ENCODE measurements around the gene LHFPL3. TPM values are rescaled to one million over a fixed set of nuclear protein-coding genes. Genes with fewer than 3 reads are reported as not detected.

Gene LHFPL3
- total RNA-seq, 1 donor from 2014 or later, result not detected

DNA sequence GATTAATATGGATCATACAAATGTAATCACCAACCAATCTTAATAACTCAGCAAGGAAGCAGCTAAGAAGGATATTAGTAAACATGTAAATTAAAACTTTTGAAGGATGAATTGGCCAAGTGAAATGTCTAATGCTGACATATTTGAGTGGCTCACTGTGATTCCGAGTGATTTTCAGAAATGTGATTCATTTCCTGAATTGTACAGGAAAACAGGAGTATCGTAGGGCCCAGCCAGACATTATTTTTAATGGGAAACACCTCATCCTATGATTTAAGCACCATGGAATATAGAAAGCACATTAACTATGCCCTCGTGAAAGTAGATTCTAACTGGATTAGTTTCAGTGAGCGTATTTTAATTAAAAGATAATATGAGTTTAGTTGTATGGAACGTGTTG is 82.3 kb downstream of the LHFPL3 start:
- Histone ChIP-seq H3K9ac (ENCODE audit: low read depth in 1 of 3, low read length in 3 of 3) (no peak overlapping the region), H3K9me3 (ENCODE audit: control insufficient read depth in 3 of 3, low read length in 3 of 3) (no peaks in the 10 kb centered on the region), H3K27me3 (ENCODE audit: control insufficient read depth in 3 of 3, insufficient read depth in 3 of 3, low read length in 3 of 3) (no peaks in the 10 kb centered on the region), H3K4me1 (ENCODE audit: control insufficient read depth in 3 of 3, insufficient read depth in 3 of 3, low read length in 3 of 3) (no peaks in the 10 kb centered on the region), H3K36me3 (ENCODE audit: control insufficient read depth in 3 of 3, insufficient read depth in 3 of 3, low read length in 3 of 3) (no peaks in the 10 kb centered on the region), H3K27ac (ENCODE audit: low read depth, low read length) (no peak overlapping the region), H3K4me3 (ENCODE audit: low read length in 3 of 3) (no peak overlapping the region)

DNA sequence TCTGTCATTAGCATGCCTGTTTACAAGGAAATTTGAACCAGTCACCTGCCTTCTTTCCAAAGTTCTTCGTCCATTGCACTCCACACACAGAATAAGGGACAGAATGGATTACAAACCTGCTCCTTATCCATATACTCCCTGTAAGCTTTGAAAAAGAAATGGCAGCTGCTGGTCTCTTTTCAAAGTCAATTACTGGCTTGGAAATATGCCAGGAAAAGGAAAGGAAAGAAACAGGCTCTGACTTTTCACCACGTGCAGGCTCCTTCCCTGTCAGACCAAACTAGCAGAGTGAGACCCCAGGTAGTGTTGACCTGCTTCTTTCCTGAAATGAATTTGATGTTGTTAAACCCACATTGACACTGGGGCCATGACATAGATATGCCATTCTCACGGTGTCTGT is 84.5 kb downstream of the LHFPL3 start:
- no peaks in the 10 kb centered on the region for H3K27me3 ChIP-seq (ENCODE audit: control insufficient read depth in 3 of 3, insufficient read depth in 3 of 3, low read length in 3 of 3)
- H3K9ac ChIP-seq (ENCODE audit: low read depth in 1 of 3, low read length in 3 of 3), result no peak overlapping the region
- no peak overlapping the region for H3K4me3 ChIP-seq (ENCODE audit: low read length in 3 of 3)
- no peaks in the 10 kb centered on the region for H3K9me3 ChIP-seq (ENCODE audit: control insufficient read depth in 3 of 3, low read length in 3 of 3)
- no peaks in the 10 kb centered on the region for H3K36me3 ChIP-seq (ENCODE audit: control insufficient read depth in 3 of 3, insufficient read depth in 3 of 3, low read length in 3 of 3)
- no peak overlapping the region for H3K27ac ChIP-seq (ENCODE audit: low read depth, low read length)
- no peaks in the 10 kb centered on the region for H3K4me1 ChIP-seq (ENCODE audit: control insufficient read depth in 3 of 3, insufficient read depth in 3 of 3, low read length in 3 of 3)

DNA sequence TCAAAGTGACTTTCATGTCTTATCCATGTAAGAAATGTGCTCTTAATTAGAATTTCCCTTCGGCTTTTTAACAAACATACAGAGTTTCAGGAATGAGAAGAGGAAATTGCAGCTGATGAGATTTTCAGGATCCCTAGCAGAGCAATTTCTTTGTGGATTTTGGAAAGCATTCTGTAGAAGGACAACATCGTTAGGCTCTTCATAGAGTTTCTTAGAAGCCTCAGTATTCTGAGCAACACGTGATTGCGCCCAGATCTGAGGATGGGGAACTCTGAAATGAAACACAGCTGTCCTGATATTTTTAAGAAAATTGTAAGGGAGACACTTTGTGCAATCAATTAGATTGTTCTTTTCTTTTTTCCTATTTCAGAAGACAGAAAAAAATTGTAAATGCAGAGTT is 85.8 kb downstream of the LHFPL3 start:
- Histone ChIP-seq H3K36me3 (ENCODE audit: control insufficient read depth in 3 of 3, insufficient read depth in 3 of 3, low read length in 3 of 3) (no peaks in the 10 kb centered on the region), H3K9me3 (ENCODE audit: control insufficient read depth in 3 of 3, low read length in 3 of 3) (no peaks in the 10 kb centered on the region), H3K27ac (ENCODE audit: low read depth, low read length) (no peak overlapping the region), H3K9ac (ENCODE audit: low read depth in 1 of 3, low read length in 3 of 3) (no peak overlapping the region), H3K4me1 (ENCODE audit: control insufficient read depth in 3 of 3, insufficient read depth in 3 of 3, low read length in 3 of 3) (no peaks in the 10 kb centered on the region), H3K27me3 (ENCODE audit: control insufficient read depth in 3 of 3, insufficient read depth in 3 of 3, low read length in 3 of 3) (no peaks in the 10 kb centered on the region), H3K4me3 (ENCODE audit: low read length in 3 of 3) (no peak overlapping the region)

DNA sequence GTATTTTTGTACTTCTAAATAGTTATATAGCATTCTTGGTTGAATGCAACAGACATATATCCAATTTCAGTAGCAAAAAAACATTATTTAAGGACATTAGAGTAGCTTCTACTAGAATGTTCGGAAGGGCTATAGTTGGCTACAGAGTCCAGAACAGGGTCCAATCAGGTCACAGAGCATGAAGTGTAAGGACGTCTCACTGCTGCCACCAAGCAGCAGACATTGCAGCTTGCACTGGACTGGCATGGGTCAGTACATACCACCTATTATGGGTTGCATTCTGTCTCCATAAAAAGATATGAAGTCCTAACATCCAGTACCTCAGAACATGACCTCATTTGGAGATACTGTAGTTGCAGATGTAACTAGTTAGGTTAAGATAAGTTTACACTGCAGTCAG is 87.3 kb downstream of the LHFPL3 start:
- Histone ChIP-seq H3K4me3 (ENCODE audit: low read length in 3 of 3) (no peak overlapping the region), H3K4me1 (ENCODE audit: control insufficient read depth in 3 of 3, insufficient read depth in 3 of 3, low read length in 3 of 3) (no peaks in the 10 kb centered on the region), H3K9me3 (ENCODE audit: control insufficient read depth in 3 of 3, low read length in 3 of 3) (no peaks in the 10 kb centered on the region), H3K27me3 (ENCODE audit: control insufficient read depth in 3 of 3, insufficient read depth in 3 of 3, low read length in 3 of 3) (no peaks in the 10 kb centered on the region), H3K36me3 (ENCODE audit: control insufficient read depth in 3 of 3, insufficient read depth in 3 of 3, low read length in 3 of 3) (no peaks in the 10 kb centered on the region), H3K9ac (ENCODE audit: low read depth in 1 of 3, low read length in 3 of 3) (no peak overlapping the region), H3K27ac (ENCODE audit: low read depth, low read length) (no peak overlapping the region)

DNA sequence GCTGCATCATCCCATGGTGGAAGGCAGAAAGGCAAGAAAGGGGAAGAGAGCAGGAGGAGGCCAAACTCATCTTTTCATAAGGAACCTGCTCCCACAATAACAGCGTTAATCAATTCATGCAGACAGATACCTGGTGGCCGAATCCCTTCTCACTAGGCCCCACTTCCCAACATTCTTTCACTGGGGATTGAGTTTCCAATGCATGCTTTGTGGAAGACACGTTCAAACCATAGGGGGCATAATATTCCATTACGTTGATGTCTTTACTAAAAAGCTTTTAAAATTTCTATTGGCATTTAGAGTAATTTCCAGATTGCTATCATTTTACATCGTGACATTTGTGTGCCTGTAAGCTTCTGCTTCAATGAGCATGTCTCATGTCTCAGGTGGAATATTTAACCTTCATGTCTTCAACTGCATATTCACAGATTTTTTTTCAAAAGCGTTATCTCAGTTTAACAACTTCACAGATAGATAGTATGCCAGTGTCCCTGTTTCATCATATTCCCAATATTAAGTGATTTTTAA is 88.5 kb downstream of the LHFPL3 start:
- no peak overlapping the region for H3K27ac ChIP-seq (ENCODE audit: low read depth, low read length)
- no peak overlapping the region for H3K4me3 ChIP-seq (ENCODE audit: low read length in 3 of 3)

DNA sequence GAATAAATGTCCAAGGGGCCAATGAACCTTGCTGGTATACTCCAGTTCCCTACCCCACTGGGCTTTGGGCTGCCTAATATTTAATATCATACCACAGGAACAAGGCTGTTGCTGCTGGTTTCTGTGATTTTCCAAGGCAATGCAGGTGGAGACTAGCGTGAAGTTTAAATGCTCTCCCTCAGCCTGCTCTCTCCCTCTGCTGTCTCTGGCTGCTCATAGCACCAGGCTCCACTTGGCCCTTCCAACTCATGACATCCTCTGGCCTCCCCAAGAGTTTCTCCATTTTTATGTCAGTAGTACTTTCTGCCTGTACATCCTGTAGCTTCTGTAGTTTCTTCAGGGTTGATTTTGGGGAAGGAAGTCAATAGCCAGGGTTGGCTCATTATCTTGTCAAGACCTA is 103.5 kb downstream of the LHFPL3 start:
- no peaks in the 10 kb centered on the region for H3K9me3 ChIP-seq (ENCODE audit: control insufficient read depth in 3 of 3, low read length in 3 of 3)
- no peaks in the 10 kb centered on the region for H3K36me3 ChIP-seq (ENCODE audit: control insufficient read depth in 3 of 3, insufficient read depth in 3 of 3, low read length in 3 of 3)
- no peak overlapping the region for H3K27ac ChIP-seq (ENCODE audit: low read depth, low read length)
- no peaks in the 10 kb centered on the region for H3K27me3 ChIP-seq (ENCODE audit: control insufficient read depth in 3 of 3, insufficient read depth in 3 of 3, low read length in 3 of 3)
- H3K4me1 ChIP-seq (ENCODE audit: control insufficient read depth in 3 of 3, insufficient read depth in 3 of 3, low read length in 3 of 3), result no peaks in the 10 kb centered on the region
- no peak overlapping the region for H3K4me3 ChIP-seq (ENCODE audit: low read length in 3 of 3)
- no peak overlapping the region for H3K9ac ChIP-seq (ENCODE audit: low read depth in 1 of 3, low read length in 3 of 3)

More for the DNA sequence above, 88.5 kb downstream of the LHFPL3 start:
- no peaks in the 10 kb centered on the region for H3K36me3 ChIP-seq (ENCODE audit: control insufficient read depth in 3 of 3, insufficient read depth in 3 of 3, low read length in 3 of 3)
- no peak overlapping the region for H3K9ac ChIP-seq (ENCODE audit: low read depth in 1 of 3, low read length in 3 of 3)
- H3K9me3 ChIP-seq (ENCODE audit: control insufficient read depth in 3 of 3, low read length in 3 of 3), result no peaks in the 10 kb centered on the region
- H3K27me3 ChIP-seq (ENCODE audit: control insufficient read depth in 3 of 3, insufficient read depth in 3 of 3, low read length in 3 of 3), result no peaks in the 10 kb centered on the region
- no peaks in the 10 kb centered on the region for H3K4me1 ChIP-seq (ENCODE audit: control insufficient read depth in 3 of 3, insufficient read depth in 3 of 3, low read length in 3 of 3)

- H3K4me1 ChIP-seq (ENCODE audit: control insufficient read depth in 3 of 3, insufficient read depth in 3 of 3, low read length in 3 of 3), result no peaks in the 10 kb centered on the region
- H3K27me3 ChIP-seq (ENCODE audit: control insufficient read depth in 3 of 3, insufficient read depth in 3 of 3, low read length in 3 of 3), result no peaks in the 10 kb centered on the region
- no peak overlapping the region for H3K27ac ChIP-seq (ENCODE audit: low read depth, low read length)
- H3K4me3 ChIP-seq (ENCODE audit: low read length in 3 of 3), result no peak overlapping the region
- H3K9ac ChIP-seq (ENCODE audit: low read depth in 1 of 3, low read length in 3 of 3), result no peak overlapping the region
- no peaks in the 10 kb centered on the region for H3K36me3 ChIP-seq (ENCODE audit: control insufficient read depth in 3 of 3, insufficient read depth in 3 of 3, low read length in 3 of 3)
- H3K9me3 ChIP-seq (ENCODE audit: control insufficient read depth in 3 of 3, low read length in 3 of 3), result no peaks in the 10 kb centered on the region
Measured at GRCh38 chr7:104434129-104434528, 105.7 kb downstream of the LHFPL3 start.

- H3K27ac ChIP-seq (ENCODE audit: low read depth, low read length), result no peak overlapping the region
- no peaks in the 10 kb centered on the region for H3K9me3 ChIP-seq (ENCODE audit: control insufficient read depth in 3 of 3, low read length in 3 of 3)
- H3K4me3 ChIP-seq (ENCODE audit: low read length in 3 of 3), result no peak overlapping the region
- H3K36me3 ChIP-seq (ENCODE audit: control insufficient read depth in 3 of 3, insufficient read depth in 3 of 3, low read length in 3 of 3), result no peaks in the 10 kb centered on the region
- H3K4me1 ChIP-seq (ENCODE audit: control insufficient read depth in 3 of 3, insufficient read depth in 3 of 3, low read length in 3 of 3), result no peaks in the 10 kb centered on the region
- no peaks in the 10 kb centered on the region for H3K27me3 ChIP-seq (ENCODE audit: control insufficient read depth in 3 of 3, insufficient read depth in 3 of 3, low read length in 3 of 3)
- H3K9ac ChIP-seq (ENCODE audit: low read depth in 1 of 3, low read length in 3 of 3), result no peak overlapping the region
Measured at GRCh38 chr7:104442481-104442880, 114.1 kb downstream of the LHFPL3 start.

DNA sequence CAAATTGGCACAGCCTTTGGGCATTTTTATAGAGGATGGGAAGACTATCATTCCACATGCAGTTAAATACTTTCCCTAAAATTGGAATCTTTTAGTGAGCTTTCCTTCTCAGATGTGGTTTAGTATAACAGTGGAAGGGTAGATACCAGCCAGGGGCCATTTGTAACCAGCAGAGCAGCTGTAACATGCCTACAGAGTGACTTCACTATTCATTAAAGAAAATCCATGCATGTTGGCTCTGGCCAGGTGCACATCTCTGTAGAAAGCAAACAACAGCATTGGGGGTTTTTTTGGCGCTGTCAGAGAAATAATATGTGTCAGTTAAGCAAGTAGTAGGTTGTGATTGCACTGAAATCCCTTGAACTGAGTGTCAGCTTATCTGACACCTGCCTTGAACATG is 115.6 kb downstream of the LHFPL3 start:
- H3K9me3 ChIP-seq (ENCODE audit: control insufficient read depth in 3 of 3, low read length in 3 of 3), result no peaks in the 10 kb centered on the region
- no peak overlapping the region for H3K4me3 ChIP-seq (ENCODE audit: low read length in 3 of 3)
- H3K27me3 ChIP-seq (ENCODE audit: control insufficient read depth in 3 of 3, insufficient read depth in 3 of 3, low read length in 3 of 3), result no peaks in the 10 kb centered on the region
- no peaks in the 10 kb centered on the region for H3K4me1 ChIP-seq (ENCODE audit: control insufficient read depth in 3 of 3, insufficient read depth in 3 of 3, low read length in 3 of 3)
- no peak overlapping the region for H3K27ac ChIP-seq (ENCODE audit: low read depth, low read length)
- no peaks in the 10 kb centered on the region for H3K36me3 ChIP-seq (ENCODE audit: control insufficient read depth in 3 of 3, insufficient read depth in 3 of 3, low read length in 3 of 3)
- H3K9ac ChIP-seq (ENCODE audit: low read depth in 1 of 3, low read length in 3 of 3), result no peak overlapping the region

GRCh38 chr7:104445393-104445792 is 117.0 kb downstream of the LHFPL3 start:
- H3K4me3 ChIP-seq (ENCODE audit: low read length in 3 of 3), result no peak overlapping the region
- no peak overlapping the region for H3K27ac ChIP-seq (ENCODE audit: low read depth, low read length)
- H3K9me3 ChIP-seq (ENCODE audit: control insufficient read depth in 3 of 3, low read length in 3 of 3), result no peaks in the 10 kb centered on the region
- no peaks in the 10 kb centered on the region for H3K36me3 ChIP-seq (ENCODE audit: control insufficient read depth in 3 of 3, insufficient read depth in 3 of 3, low read length in 3 of 3)
- no peaks in the 10 kb centered on the region for H3K4me1 ChIP-seq (ENCODE audit: control insufficient read depth in 3 of 3, insufficient read depth in 3 of 3, low read length in 3 of 3)
- no peaks in the 10 kb centered on the region for H3K27me3 ChIP-seq (ENCODE audit: control insufficient read depth in 3 of 3, insufficient read depth in 3 of 3, low read length in 3 of 3)
- H3K9ac ChIP-seq (ENCODE audit: low read depth in 1 of 3, low read length in 3 of 3), result no peak overlapping the region

- no peaks in the 10 kb centered on the region for H3K4me1 ChIP-seq (ENCODE audit: control insufficient read depth in 3 of 3, insufficient read depth in 3 of 3, low read length in 3 of 3)
- H3K36me3 ChIP-seq (ENCODE audit: control insufficient read depth in 3 of 3, insufficient read depth in 3 of 3, low read length in 3 of 3), result no peaks in the 10 kb centered on the region
- H3K27ac ChIP-seq (ENCODE audit: low read depth, low read length), result no peak overlapping the region
- no peaks in the 10 kb centered on the region for H3K27me3 ChIP-seq (ENCODE audit: control insufficient read depth in 3 of 3, insufficient read depth in 3 of 3, low read length in 3 of 3)
- no peak overlapping the region for H3K9ac ChIP-seq (ENCODE audit: low read depth in 1 of 3, low read length in 3 of 3)
- no peak overlapping the region for H3K4me3 ChIP-seq (ENCODE audit: low read length in 3 of 3)
- H3K9me3 ChIP-seq (ENCODE audit: control insufficient read depth in 3 of 3, low read length in 3 of 3), result no peaks in the 10 kb centered on the region
Measured at GRCh38 chr7:104450861-104451260, 122.5 kb downstream of the LHFPL3 start.

Measured in skeletal muscle tissue (tissue), 4 donors.